Stimulated activated CD4-positive, alpha-beta T cell treated with anti-CD3 and anti-CD28 coated beads, Interleukin-1b, Interleukin-23, amount 100 ng/mL, for 48 hours (primary cell): ENCODE measurements around the gene RGS19.

ENCODE experiments used
- DNase-seq: peaks from one replicate; pipeline ENCODE4 v3.0.0-alpha.2; 2020

Gene RGS19

GRCh38 chr20:64047968-64048401 is 31.3 kb downstream of the RGS19 start:
- no peak for DNase-seq

GRCh38 chr20:64047046-64047389 is 32.3 kb downstream of the RGS19 start:
- no peak for DNase-seq

- DNase-seq, result no peak
Observed at GRCh38 chr20:64045346-64046011, 33.8 kb downstream of the RGS19 start.

- no peak for DNase-seq
Observed at GRCh38 chr20:64044484-64045247, 34.7 kb downstream of the RGS19 start.

- no peak for DNase-seq
Observed at GRCh38 chr20:64043768-64044167, 35.5 kb downstream of the RGS19 start.

- no peak for DNase-seq
Observed at GRCh38 chr20:64042054-64042781, 37.1 kb downstream of the RGS19 start.

- DNase-seq, result no peak
Observed at GRCh38 chr20:64041781-64042053, 37.6 kb downstream of the RGS19 start.

GRCh38 chr20:64041040-64041780 is 38.1 kb downstream of the RGS19 start:
- no peak for DNase-seq

- no peak for DNase-seq
Observed at GRCh38 chr20:64040231-64041039, 38.9 kb downstream of the RGS19 start.

- DNase-seq, result no peak
Observed at GRCh38 chr20:64039293-64040160, 39.8 kb downstream of the RGS19 start.

GRCh38 chr20:64038565-64039292 is 40.6 kb downstream of the RGS19 start:
- DNase-seq, result peak; percentile 72

- DNase-seq, result no peak
Observed at GRCh38 chr20:64038224-64038564, 41.1 kb downstream of the RGS19 start.

GRCh38 chr20:64037498-64038213 is 41.7 kb downstream of the RGS19 start:
- DNase-seq, result no peak

GRCh38 chr20:64037199-64037497 is 42.2 kb downstream of the RGS19 start:
- DNase-seq, result no peak

GRCh38 chr20:64036346-64037198 is 42.7 kb downstream of the RGS19 start:
- peak; percentile 25 for DNase-seq

GRCh38 chr20:64035933-64036345 is 43.4 kb downstream of the RGS19 start, which contains the start of gene C20orf204:
TSS of gene C20orf204 (plus strand) at chr20:64036182. CDS start at chr20:64036324, 142 bp downstream.
- no peak for DNase-seq

- DNase-seq, result peak; percentile 49
Observed at GRCh38 chr20:64035066-64035932, 44.0 kb downstream of the RGS19 start.

- DNase-seq, result no peak
Observed at GRCh38 chr20:64033981-64034493, 45.3 kb downstream of the RGS19 start.
